A673 (cell line): ENCODE measurements around the gene IGF2BP1. TPM values are rescaled to one million over a fixed set of nuclear protein-coding genes. Genes with fewer than 3 reads are reported as not detected.

Experiments used
- BruUV-seq: library from RNA; stranded (reverse); fragments of 400-500 nt; replicated peaks from 2 replicates; lab custom pipeline; 2021; lab: Mats Ljungman, UMichigan
- CTCF ChIA-PET: fragments of 300-600 bp; sonication (Branson Sonifier 250); formaldehyde crosslinking; loops from one replicate; lab custom pipeline; 2022; ENCODE audit warnings: antibody characterized with exemption; lab: Charles Lee
- POLR2A ChIA-PET: fragments of 300-600 bp; sonication (Branson Sonifier 250); formaldehyde crosslinking; loops from one replicate; lab custom pipeline; 2022; ENCODE audit warnings: antibody characterized with exemption; ENCODE audit not compliant: low non-redundant PET; lab: Charles Lee
- DNase-seq: peaks from one replicate; pipeline ENCODE4 v3.0.0-alpha.2; 2015; ENCODE audit warnings: low spot score
- H3K27ac ChIP-seq: fragments of 200-600 bp; sonication (generic); 2 replicates; pipeline ENCODE4 v1.5.1; 2016; ENCODE audit warnings: mixed run types, low read depth, mild to moderate bottlenecking, mixed read lengths, antibody characterized with exemption, low read length; ENCODE audit not compliant: poor library complexity, severe bottlenecking
- H3K27me3 ChIP-seq: fragments of 200-600 bp; sonication (generic); replicated peaks from 2 replicates; pipeline ENCODE4 v1.6.1; 2017; ENCODE audit warnings: mixed run types, low read depth, mild to moderate bottlenecking, mixed read lengths, antibody characterized with exemption, low read length; ENCODE audit not compliant: insufficient read depth, poor library complexity
- H3K36me3 ChIP-seq: fragments of 200-600 bp; sonication (generic); 2 replicates; pipeline ENCODE4 v1.6.1; 2016; ENCODE audit warnings: mixed run types, mild to moderate bottlenecking, mixed read lengths, antibody characterized with exemption, low read length; ENCODE audit not compliant: insufficient read depth, poor library complexity, severe bottlenecking
- H3K4me1 ChIP-seq: fragments of 200-600 bp; sonication (generic); 2 replicates; pipeline ENCODE4 v1.6.1; 2017; ENCODE audit warnings: mixed run types, mild to moderate bottlenecking, mixed read lengths, antibody characterized with exemption, low read length; ENCODE audit not compliant: insufficient read depth, poor library complexity, severe bottlenecking
- H3K4me3 ChIP-seq: fragments of 200-600 bp; sonication (generic); 2 replicates; pipeline ENCODE4 v1.5.1; 2016; ENCODE audit warnings: low read depth, mixed run types, mild to moderate bottlenecking, mixed read lengths, low read length; ENCODE audit not compliant: poor library complexity, severe bottlenecking
- H3K9me3 ChIP-seq: fragments of 200-600 bp; sonication (generic); 2 replicates; pipeline ENCODE4 v1.6.1; 2016; ENCODE audit warnings: mixed run types, low read depth, mild to moderate bottlenecking, mixed read lengths, antibody characterized with exemption, low read length; ENCODE audit not compliant: poor library complexity, severe bottlenecking
- EZH2 ChIP-seq: fragments of 200-600 bp; sonication (generic); IDR thresholded peaks from 2 replicates; pipeline ENCODE4 v1.6.1; 2017; ENCODE audit warnings: borderline replicate concordance, low read depth, mild to moderate bottlenecking, mixed read lengths, antibody characterized with exemption, low read length; ENCODE audit not compliant: poor library complexity, severe bottlenecking
- intact Hi-C: fragments of 100-400 bp; cut with micrococcal nuclease; formaldehyde crosslinking; loops from one replicate; pipeline ENCODE4 v1.10.0; 2022; ENCODE audit not compliant: unreplicated experiment
- total RNA-seq: library from RNA; stranded (reverse); gene quantifications from 2 replicates; pipeline ENCODE4 v1.2.3, GENCODE V29; 2021
- TF ChIP-seq, protein P1 (sequence below): fragments of 300-800, 200-600 bp; sonication (generic); conservative IDR thresholded peaks from 2 replicates; pipeline ENCODE4 v1.5.1; 2017; ENCODE audit warnings: low read depth, mild to moderate bottlenecking, antibody characterized with exemption, low read length, moderate library complexity, mixed read lengths

IGF2BP1 gene
- total RNA-seq, 1 experiment from 2014 or later = 517 TPM

GRCh38 chr17:49046912-49047311 lies 49.7 kb downstream of the IGF2BP1 start:
- Histone ChIP-seq H3K27me3 (no peaks in the 10 kb centered on the region), H3K27ac (no peak overlapping the region), H3K36me3 (peaks cover 100% of the 10 kb centered on the region), H3K4me1 (no peaks in the 10 kb centered on the region), H3K9me3 (no peaks in the 10 kb centered on the region), H3K4me3 (no peak overlapping the region)
- TF ChIP-seq EZH2 = no peak
- TF ChIP-seq, protein P1, sequence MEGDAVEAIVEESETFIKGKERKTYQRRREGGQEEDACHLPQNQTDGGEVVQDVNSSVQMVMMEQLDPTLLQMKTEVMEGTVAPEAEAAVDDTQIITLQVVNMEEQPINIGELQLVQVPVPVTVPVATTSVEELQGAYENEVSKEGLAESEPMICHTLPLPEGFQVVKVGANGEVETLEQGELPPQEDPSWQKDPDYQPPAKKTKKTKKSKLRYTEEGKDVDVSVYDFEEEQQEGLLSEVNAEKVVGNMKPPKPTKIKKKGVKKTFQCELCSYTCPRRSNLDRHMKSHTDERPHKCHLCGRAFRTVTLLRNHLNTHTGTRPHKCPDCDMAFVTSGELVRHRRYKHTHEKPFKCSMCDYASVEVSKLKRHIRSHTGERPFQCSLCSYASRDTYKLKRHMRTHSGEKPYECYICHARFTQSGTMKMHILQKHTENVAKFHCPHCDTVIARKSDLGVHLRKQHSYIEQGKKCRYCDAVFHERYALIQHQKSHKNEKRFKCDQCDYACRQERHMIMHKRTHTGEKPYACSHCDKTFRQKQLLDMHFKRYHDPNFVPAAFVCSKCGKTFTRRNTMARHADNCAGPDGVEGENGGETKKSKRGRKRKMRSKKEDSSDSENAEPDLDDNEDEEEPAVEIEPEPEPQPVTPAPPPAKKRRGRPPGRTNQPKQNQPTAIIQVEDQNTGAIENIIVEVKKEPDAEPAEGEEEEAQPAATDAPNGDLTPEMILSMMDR = no peak
- BruUV-seq = no TSS peak
- POLR2A ChIA-PET = no interaction called here
- intact Hi-C loops = no loop called here
- no peak for DNase-seq
- CTCF ChIA-PET = interaction anchor here (0.6 kb wide), 1 partner anchor 244 kb away, joined by 4 read pairs; no protein-coding TSS in a partner anchor

DNA sequence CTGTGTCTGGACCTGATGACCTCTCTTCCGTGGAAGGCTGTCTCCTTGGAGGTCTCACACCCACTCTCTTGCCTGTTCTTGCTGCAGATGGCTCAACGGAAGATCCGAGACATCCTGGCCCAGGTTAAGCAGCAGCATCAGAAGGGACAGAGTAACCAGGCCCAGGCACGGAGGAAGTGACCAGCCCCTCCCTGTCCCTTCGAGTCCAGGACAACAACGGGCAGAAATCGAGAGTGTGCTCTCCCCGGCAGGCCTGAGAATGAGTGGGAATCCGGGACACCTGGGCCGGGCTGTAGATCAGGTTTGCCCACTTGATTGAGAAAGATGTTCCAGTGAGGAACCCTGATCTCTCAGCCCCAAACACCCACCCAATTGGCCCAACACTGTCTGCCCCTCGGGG lies 52.1 kb downstream of the IGF2BP1 start:
- BruUV-seq = no TSS peak
- Histone ChIP-seq H3K9me3 (no peaks in the 10 kb centered on the region), H3K4me3 (no peak overlapping the region), H3K4me1 (no peaks in the 10 kb centered on the region), H3K36me3 (peaks cover 100% of the 10 kb centered on the region), H3K27ac (no peak overlapping the region), H3K27me3 (no peaks in the 10 kb centered on the region)
- intact Hi-C loops = no loop called here
- POLR2A ChIA-PET = no interaction called here
- no peak for DNase-seq
- no peak for TF ChIP-seq EZH2
- TF ChIP-seq, protein P1 = no peak
- CTCF ChIA-PET = no interaction called here

GRCh38 chr17:49050611-49051010 lies 53.4 kb downstream of the IGF2BP1 start:
- DNase-seq = no peak

More at GRCh38 chr17:49050611-49051010, 53.4 kb downstream of the IGF2BP1 start:
- H3K4me3 ChIP-seq = no peak overlapping the region
- POLR2A ChIA-PET = no interaction called here
- intact Hi-C loops = loop anchor here (10.0 kb wide), 1 partner anchor 244 kb away; no protein-coding TSS in a partner anchor
- peaks cover 98% of the 10 kb centered on the region for H3K36me3 ChIP-seq
- no peaks in the 10 kb centered on the region for H3K4me1 ChIP-seq
- H3K9me3 ChIP-seq = no peaks in the 10 kb centered on the region
- no peaks in the 10 kb centered on the region for H3K27me3 ChIP-seq
- BruUV-seq = no TSS peak
- CTCF ChIA-PET = no interaction called here
- TF ChIP-seq, protein P1 = no peak
- no peak for TF ChIP-seq EZH2
- H3K27ac ChIP-seq = peak overlapping the region; percentile 19
